Hepatocyte (in vitro differentiated cells): Measurements from ENCODE around the gene KDM4C.

ENCODE experiments used
- EZH2 ChIP-seq: fragments of 200-600 bp; sonication (generic); IDR thresholded peaks from 2 replicates; pipeline ENCODE4 v1.6.1; 2016; ENCODE audit warnings: antibody characterized with exemption, mild to moderate bottlenecking, borderline replicate concordance
- EZH2phosphoT487 ChIP-seq: fragments of 200-600 bp; sonication (generic); IDR thresholded peaks from one replicate; pipeline ENCODE4 v1.6.1; 2018; ENCODE audit warnings: antibody characterized with exemption, mild to moderate bottlenecking, low read depth, moderate library complexity; ENCODE audit not compliant: unreplicated experiment, severe bottlenecking
- TF ChIP-seq, protein P1 (sequence below): fragments of 200-600 bp; sonication (generic); IDR thresholded peaks from 2 replicates; pipeline ENCODE4 v1.5.1; 2016; ENCODE audit warnings: antibody characterized with exemption, mild to moderate bottlenecking; ENCODE audit not compliant: poor library complexity

DNA sequence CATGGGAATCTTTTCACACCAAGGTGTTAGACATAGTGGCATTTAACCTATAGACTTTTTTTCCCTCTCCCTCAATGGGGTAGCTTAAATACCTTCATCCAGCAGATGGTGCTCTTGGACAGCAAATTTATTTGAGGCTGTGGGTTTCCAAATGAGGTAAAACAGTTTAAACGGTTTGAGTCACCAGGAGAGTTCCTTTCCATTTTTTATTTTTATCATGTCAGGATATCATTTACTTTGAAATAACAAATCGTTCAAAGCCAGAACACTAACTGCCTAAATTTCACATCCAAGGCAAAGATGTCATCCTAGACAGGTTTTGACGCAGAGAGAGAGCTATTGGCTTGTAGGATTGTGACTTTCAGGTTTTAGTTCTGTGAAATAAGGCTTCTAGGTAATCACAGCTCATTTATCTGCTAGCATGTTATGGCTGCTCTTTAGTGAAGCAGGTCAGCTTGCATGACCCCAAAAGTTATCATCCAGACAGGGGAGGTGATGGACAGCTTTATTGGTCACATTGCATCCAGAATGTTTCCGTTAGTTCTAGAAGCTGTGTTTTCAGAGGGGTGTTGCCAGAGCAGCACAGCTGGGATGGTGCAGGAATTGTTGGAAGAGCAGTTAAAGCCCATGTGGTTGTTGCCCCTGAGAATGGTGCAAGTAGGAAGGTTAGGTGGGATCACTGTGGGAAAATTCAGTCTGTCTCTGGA is 69.8 kb downstream of the KDM4C start:
- TF ChIP-seq, protein P1, sequence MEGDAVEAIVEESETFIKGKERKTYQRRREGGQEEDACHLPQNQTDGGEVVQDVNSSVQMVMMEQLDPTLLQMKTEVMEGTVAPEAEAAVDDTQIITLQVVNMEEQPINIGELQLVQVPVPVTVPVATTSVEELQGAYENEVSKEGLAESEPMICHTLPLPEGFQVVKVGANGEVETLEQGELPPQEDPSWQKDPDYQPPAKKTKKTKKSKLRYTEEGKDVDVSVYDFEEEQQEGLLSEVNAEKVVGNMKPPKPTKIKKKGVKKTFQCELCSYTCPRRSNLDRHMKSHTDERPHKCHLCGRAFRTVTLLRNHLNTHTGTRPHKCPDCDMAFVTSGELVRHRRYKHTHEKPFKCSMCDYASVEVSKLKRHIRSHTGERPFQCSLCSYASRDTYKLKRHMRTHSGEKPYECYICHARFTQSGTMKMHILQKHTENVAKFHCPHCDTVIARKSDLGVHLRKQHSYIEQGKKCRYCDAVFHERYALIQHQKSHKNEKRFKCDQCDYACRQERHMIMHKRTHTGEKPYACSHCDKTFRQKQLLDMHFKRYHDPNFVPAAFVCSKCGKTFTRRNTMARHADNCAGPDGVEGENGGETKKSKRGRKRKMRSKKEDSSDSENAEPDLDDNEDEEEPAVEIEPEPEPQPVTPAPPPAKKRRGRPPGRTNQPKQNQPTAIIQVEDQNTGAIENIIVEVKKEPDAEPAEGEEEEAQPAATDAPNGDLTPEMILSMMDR: peak; percentile 79
- TF ChIP-seq EZH2 (no peak), EZH2phosphoT487 (no peak)
